ENCODE data around the gene HCN2. TPM values are rescaled to one million over a fixed set of nuclear protein-coding genes. Genes with fewer than 3 reads are reported as not detected.

HCN2 gene
- polyA plus RNA-seq, 1 donor from 2014 or later: 4.7 TPM

GRCh38 chr19:575527-576506 lies 13.9 kb upstream of the HCN2 start:
- Histone ChIP-seq H3K27me3 (ENCODE audit: insufficient read depth, low read depth, low read length) (no peaks in the 10 kb centered on the region), H3K9ac (ENCODE audit: low read length) (peak overlapping the region; percentile 48), H3K9me2 (ENCODE audit: insufficient read depth, low read length) (no peaks in the 10 kb centered on the region), H3K9me3 (ENCODE audit: low read length) (no peaks in the 10 kb centered on the region), H3K27ac (ENCODE audit: low read length) (no peak overlapping the region), H3K79me2 (replicated peaks; ENCODE audit: insufficient read depth, low read length) (peaks cover 51% of the 10 kb centered on the region), H3F3A (ENCODE audit: insufficient read depth, low read length, poor library complexity, severe bottlenecking) (no peaks in the 10 kb centered on the region), H3K4me2 (ENCODE audit: low read length) (no peak overlapping the region), H3K4me3 (ENCODE audit: low read length) (peak overlapping the region; percentile 99), H2AFZ (ENCODE audit: low read depth, low read length) (no peak overlapping the region), H3K36me3 (ENCODE audit: insufficient read depth, low read length) (no peaks in the 10 kb centered on the region), H4K20me1 (ENCODE audit: insufficient read depth) (peaks cover 4% of the 10 kb centered on the region)
- no peak for TF ChIP-seq POLR2AphosphoS5 (IDR thresholded peaks at IDR 0.05)
- TF ChIP-seq REST (IDR thresholded peaks at IDR 0.05; ENCODE audit: borderline replicate concordance): no peak
- TF ChIP-seq TAF1 (IDR thresholded peaks at IDR 0.05; ENCODE audit: low read depth): no peak
- no peak for TF ChIP-seq SMC3 (conservative IDR thresholded peaks at IDR 0.05; ENCODE audit: poor library complexity)
- no peak for TF ChIP-seq CTCF (IDR thresholded peaks at IDR 0.05; ENCODE audit: poor library complexity, severe bottlenecking)
- no peak for TF ChIP-seq RAD21 (conservative IDR thresholded peaks at IDR 0.05)
- TF ChIP-seq EP300 (conservative IDR thresholded peaks at IDR 0.05; ENCODE audit: poor library complexity, severe bottlenecking): no peak
- TF ChIP-seq MXI1 (conservative IDR thresholded peaks at IDR 0.05; ENCODE audit: poor library complexity, severe bottlenecking): no peak
- no peak for TF ChIP-seq EZH2 (IDR thresholded peaks at IDR 0.05; ENCODE audit: borderline replicate concordance, insufficient read depth, low read length, poor library complexity, severe bottlenecking)

- no peaks in the 10 kb centered on the region for H3K9me2 ChIP-seq (ENCODE audit: insufficient read depth, low read length)
- H3K4me2 ChIP-seq (ENCODE audit: low read length): no peak overlapping the region
- no peak overlapping the region for H3K27ac ChIP-seq (ENCODE audit: low read length)
- no peaks in the 10 kb centered on the region for H3K9me3 ChIP-seq (ENCODE audit: low read length)
- no peaks in the 10 kb centered on the region for H3K27me3 ChIP-seq (ENCODE audit: insufficient read depth, low read depth, low read length)
- TF ChIP-seq POLR2AphosphoS5 (IDR thresholded peaks at IDR 0.05): no peak
- no peak for TF ChIP-seq SMC3 (conservative IDR thresholded peaks at IDR 0.05; ENCODE audit: poor library complexity)
- TF ChIP-seq EZH2 (IDR thresholded peaks at IDR 0.05; ENCODE audit: borderline replicate concordance, insufficient read depth, low read length, poor library complexity, severe bottlenecking): no peak
- TF ChIP-seq TAF1 (IDR thresholded peaks at IDR 0.05; ENCODE audit: low read depth): no peak
- TF ChIP-seq MXI1 (conservative IDR thresholded peaks at IDR 0.05; ENCODE audit: poor library complexity, severe bottlenecking): no peak
- no peak for TF ChIP-seq RAD21 (conservative IDR thresholded peaks at IDR 0.05)
- no peak for TF ChIP-seq CTCF (IDR thresholded peaks at IDR 0.05; ENCODE audit: poor library complexity, severe bottlenecking)
- TF ChIP-seq REST (IDR thresholded peaks at IDR 0.05; ENCODE audit: borderline replicate concordance): no peak
- no peak for TF ChIP-seq EP300 (conservative IDR thresholded peaks at IDR 0.05; ENCODE audit: poor library complexity, severe bottlenecking)
- H3F3A ChIP-seq (ENCODE audit: insufficient read depth, low read length, poor library complexity, severe bottlenecking): no peaks in the 10 kb centered on the region
- no peak overlapping the region for H2AFZ ChIP-seq (ENCODE audit: low read depth, low read length)
- peaks cover 5% of the 10 kb centered on the region for H3K36me3 ChIP-seq (ENCODE audit: insufficient read depth, low read length)
- no peak overlapping the region for H3K4me3 ChIP-seq (ENCODE audit: low read length)
- no peak overlapping the region for H3K9ac ChIP-seq (ENCODE audit: low read length)
- H4K20me1 ChIP-seq (ENCODE audit: insufficient read depth): peaks cover 4% of the 10 kb centered on the region
- peaks cover 51% of the 10 kb centered on the region for H3K79me2 ChIP-seq (replicated peaks; ENCODE audit: insufficient read depth, low read length)
Observed at GRCh38 chr19:576768-577438, 12.8 kb upstream of the HCN2 start.

All from neural cell (in vitro differentiated cells).